ENCODE measurements around the gene PLEKHG4.

Gene PLEKHG4

DNA sequence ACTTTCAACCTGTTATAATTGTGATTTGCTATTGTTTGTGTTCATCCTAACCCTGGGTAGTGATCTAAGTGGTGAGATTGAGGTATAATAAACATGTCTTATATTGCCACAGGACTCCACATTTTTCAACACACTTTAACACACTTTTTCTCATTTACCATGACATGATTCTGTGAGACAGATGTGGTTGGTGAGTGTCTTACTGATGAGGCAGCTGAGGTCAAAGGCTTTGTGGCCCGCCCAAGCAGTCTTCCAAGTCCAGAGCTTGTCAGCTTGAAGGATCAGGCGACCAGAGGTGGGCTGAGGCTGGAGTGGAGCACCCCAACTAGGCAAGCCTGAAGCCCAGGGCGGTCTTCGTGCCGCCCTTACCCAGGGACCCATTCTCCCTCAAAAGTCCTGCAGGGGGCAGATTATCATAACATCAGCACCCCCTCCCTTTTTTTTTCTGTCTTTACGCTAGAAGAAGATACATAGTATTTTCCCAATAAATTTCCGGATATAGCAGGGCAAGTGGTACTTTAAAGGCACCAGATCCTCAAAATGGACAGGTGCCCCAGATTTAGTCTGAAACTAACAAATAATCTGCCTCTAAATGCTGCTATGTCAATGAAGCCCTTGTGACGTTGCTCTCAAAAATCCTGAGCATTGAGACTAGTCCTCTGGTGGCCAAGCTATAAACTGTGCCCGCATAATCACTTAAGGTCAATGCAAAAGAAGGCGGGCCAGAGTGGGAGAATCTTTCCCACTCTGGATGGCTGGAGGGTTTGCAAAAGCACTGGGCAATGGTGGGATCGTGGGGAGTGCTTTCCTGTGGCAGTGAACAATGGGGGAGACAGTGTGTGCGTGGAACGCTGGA lies 26.1 kb downstream of the PLEKHG4 start:
- H3K9me3 ChIP-seq (ENCODE audit: control insufficient read depth, low read length), result no peaks in the 10 kb centered on the region
- H3K4me1 ChIP-seq (ENCODE audit: control insufficient read depth, insufficient read depth, low read length), result no peaks in the 10 kb centered on the region
- H3K4me3 ChIP-seq (ENCODE audit: low read length), result no peak overlapping the region
- H3K36me3 ChIP-seq (ENCODE audit: control insufficient read depth, insufficient read depth, low read length), result no peaks in the 10 kb centered on the region
- H3K27me3 ChIP-seq (ENCODE audit: control insufficient read depth, insufficient read depth, low read length), result no peaks in the 10 kb centered on the region
- no peak overlapping the region for H3K9ac ChIP-seq (ENCODE audit: low read length)

GRCh38 chr16:67310561-67310960 lies 31.2 kb downstream of the PLEKHG4 start:
- Histone ChIP-seq H3K4me3 (ENCODE audit: low read length) (no peak overlapping the region), H3K27me3 (ENCODE audit: control insufficient read depth, insufficient read depth, low read length) (no peaks in the 10 kb centered on the region), H3K9ac (ENCODE audit: low read length) (no peak overlapping the region)

GRCh38 chr16:67311607-67312488 lies 32.5 kb downstream of the PLEKHG4 start:
- no peaks in the 10 kb centered on the region for H3K9me3 ChIP-seq (ENCODE audit: control insufficient read depth, low read length)
- no peak overlapping the region for H3K4me3 ChIP-seq (ENCODE audit: low read length)
- no peak overlapping the region for H3K9ac ChIP-seq (ENCODE audit: low read length)
- no peaks in the 10 kb centered on the region for H3K27me3 ChIP-seq (ENCODE audit: control insufficient read depth, insufficient read depth, low read length)
- no peaks in the 10 kb centered on the region for H3K4me1 ChIP-seq (ENCODE audit: control insufficient read depth, insufficient read depth, low read length)
- H3K36me3 ChIP-seq (ENCODE audit: control insufficient read depth, insufficient read depth, low read length), result no peaks in the 10 kb centered on the region

More at GRCh38 chr16:67310561-67310960, 31.2 kb downstream of the PLEKHG4 start:
- Histone ChIP-seq H3K4me1 (ENCODE audit: control insufficient read depth, insufficient read depth, low read length) (no peaks in the 10 kb centered on the region), H3K9me3 (ENCODE audit: control insufficient read depth, low read length) (no peaks in the 10 kb centered on the region), H3K36me3 (ENCODE audit: control insufficient read depth, insufficient read depth, low read length) (no peaks in the 10 kb centered on the region)

DNA sequence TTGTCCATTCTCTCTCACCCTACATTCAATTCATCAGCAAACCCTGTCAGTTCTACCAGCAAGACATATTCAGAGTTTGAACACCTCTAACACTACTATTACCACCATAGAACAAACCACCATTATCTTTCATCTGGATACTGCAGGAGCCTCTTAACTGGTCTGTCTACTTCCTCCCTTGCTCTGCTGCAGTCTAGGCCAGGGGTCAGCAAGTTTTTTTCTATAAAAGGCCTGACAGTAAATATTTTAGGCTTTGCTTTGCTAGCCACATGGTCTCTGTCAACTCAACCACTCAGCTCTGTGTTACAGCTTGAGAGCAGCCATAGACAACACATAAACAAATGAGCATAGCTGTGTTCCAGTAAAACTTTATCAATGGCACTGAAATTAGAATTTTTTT lies 33.4 kb downstream of the PLEKHG4 start:
- Histone ChIP-seq H3K27me3 (ENCODE audit: control insufficient read depth, insufficient read depth, low read length) (no peaks in the 10 kb centered on the region), H3K4me1 (ENCODE audit: control insufficient read depth, insufficient read depth, low read length) (no peaks in the 10 kb centered on the region), H3K4me3 (ENCODE audit: low read length) (no peak overlapping the region), H3K9ac (ENCODE audit: low read length) (no peak overlapping the region), H3K36me3 (ENCODE audit: control insufficient read depth, insufficient read depth, low read length) (no peaks in the 10 kb centered on the region), H3K9me3 (ENCODE audit: control insufficient read depth, low read length) (no peaks in the 10 kb centered on the region)

- no peaks in the 10 kb centered on the region for H3K9me3 ChIP-seq (ENCODE audit: control insufficient read depth, low read length)
- H3K27me3 ChIP-seq (ENCODE audit: control insufficient read depth, insufficient read depth, low read length), result no peaks in the 10 kb centered on the region
- H3K9ac ChIP-seq (ENCODE audit: low read length), result no peak overlapping the region
- no peaks in the 10 kb centered on the region for H3K36me3 ChIP-seq (ENCODE audit: control insufficient read depth, insufficient read depth, low read length)
- H3K4me1 ChIP-seq (ENCODE audit: control insufficient read depth, insufficient read depth, low read length), result no peaks in the 10 kb centered on the region
- no peak overlapping the region for H3K4me3 ChIP-seq (ENCODE audit: low read length)
These were observed 38.5 kb downstream of the PLEKHG4 start for GRCh38 chr16:67317853-67318252.

- H3K27me3 ChIP-seq (ENCODE audit: control insufficient read depth, insufficient read depth, low read length), result no peaks in the 10 kb centered on the region
- no peaks in the 10 kb centered on the region for H3K9me3 ChIP-seq (ENCODE audit: control insufficient read depth, low read length)
- peak overlapping the region; percentile 43 for H3K4me3 ChIP-seq (ENCODE audit: low read length)
- peaks cover 5% of the 10 kb centered on the region for H3K4me1 ChIP-seq (ENCODE audit: control insufficient read depth, insufficient read depth, low read length)
- peak overlapping the region; percentile 63 for H3K9ac ChIP-seq (ENCODE audit: low read length)
- H3K36me3 ChIP-seq (ENCODE audit: control insufficient read depth, insufficient read depth, low read length), result no peaks in the 10 kb centered on the region
These were observed 46.8 kb downstream of the PLEKHG4 start for GRCh38 chr16:67326115-67326471.

GRCh38 chr16:67326472-67327309 lies 47.4 kb downstream of the PLEKHG4 start, which contains the start of the genes KCTD19 and LRRC36:
KCTD19 (minus strand) TSS chr16:67326741; CDS start chr16:67326707, 34 bp downstream.
LRRC36 (plus strand) TSS chr16:67326815; CDS start chr16:67326863, 48 bp downstream.
- Histone ChIP-seq H3K9ac (ENCODE audit: low read length) (peak within 1 kb of the TSS; percentile 63), H3K27me3 (ENCODE audit: control insufficient read depth, insufficient read depth, low read length) (no peaks in the 10 kb centered on the region)

DNA sequence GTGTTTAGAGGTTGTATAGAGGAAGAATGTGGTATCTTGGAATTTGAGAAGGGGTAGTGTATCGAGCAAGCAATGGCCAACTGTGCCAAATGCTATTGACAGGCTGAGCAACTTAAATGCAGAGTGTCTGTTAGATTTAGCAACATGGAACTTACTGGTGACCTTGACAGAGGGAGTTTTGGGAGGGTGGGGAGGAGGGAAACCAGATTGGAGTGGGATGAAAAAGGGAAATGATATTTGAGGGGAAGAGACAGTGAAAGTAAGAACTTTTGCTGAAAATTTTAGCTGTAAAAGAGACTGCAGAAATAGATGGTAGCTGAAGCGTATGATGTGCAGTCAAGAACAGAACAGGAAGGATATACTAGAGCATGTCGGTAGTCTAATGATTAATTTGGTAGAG lies 48.4 kb downstream of the PLEKHG4 start:
- H3K36me3 ChIP-seq (ENCODE audit: control insufficient read depth, insufficient read depth, low read length), result no peaks in the 10 kb centered on the region
- H3K9me3 ChIP-seq (ENCODE audit: control insufficient read depth, low read length), result no peaks in the 10 kb centered on the region
- no peaks in the 10 kb centered on the region for H3K27me3 ChIP-seq (ENCODE audit: control insufficient read depth, insufficient read depth, low read length)
- no peak overlapping the region for H3K4me3 ChIP-seq (ENCODE audit: low read length)
- peaks cover 5% of the 10 kb centered on the region for H3K4me1 ChIP-seq (ENCODE audit: control insufficient read depth, insufficient read depth, low read length)
- no peak overlapping the region for H3K9ac ChIP-seq (ENCODE audit: low read length)

More at GRCh38 chr16:67326472-67327309, 47.4 kb downstream of the PLEKHG4 start, which contains the start of the genes KCTD19 and LRRC36:
- Histone ChIP-seq H3K4me3 (ENCODE audit: low read length) (peak within 1 kb of the TSS; percentile 43), H3K4me1 (ENCODE audit: control insufficient read depth, insufficient read depth, low read length) (peaks cover 5% of the 10 kb centered on the region), H3K9me3 (ENCODE audit: control insufficient read depth, low read length) (no peaks in the 10 kb centered on the region), H3K36me3 (ENCODE audit: control insufficient read depth, insufficient read depth, low read length) (no peaks in the 10 kb centered on the region)

DNA sequence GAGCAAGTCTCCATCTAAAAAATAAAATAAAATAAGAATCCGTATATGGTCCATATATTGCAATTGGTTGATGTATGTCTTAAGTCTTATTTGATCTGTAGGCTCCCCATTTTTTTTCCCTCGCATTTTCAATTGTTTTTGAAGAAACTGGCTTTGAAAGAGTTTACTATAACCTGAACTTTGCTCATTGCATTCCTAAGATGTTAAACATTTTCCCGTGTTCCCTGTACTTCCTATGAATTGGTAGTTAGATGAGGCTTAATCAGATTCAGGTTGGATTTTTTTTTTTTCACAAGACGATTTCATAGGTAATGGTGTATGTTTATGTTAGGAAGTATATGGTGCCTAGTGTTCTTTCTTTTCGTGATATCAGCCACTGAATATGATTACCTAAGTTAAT lies 50.6 kb downstream of the PLEKHG4 start:
- H3K9ac ChIP-seq (ENCODE audit: low read length), result no peak overlapping the region
- H3K9me3 ChIP-seq (ENCODE audit: control insufficient read depth, low read length), result no peaks in the 10 kb centered on the region
- H3K4me3 ChIP-seq (ENCODE audit: low read length), result no peak overlapping the region
- H3K27me3 ChIP-seq (ENCODE audit: control insufficient read depth, insufficient read depth, low read length), result no peaks in the 10 kb centered on the region
- no peaks in the 10 kb centered on the region for H3K36me3 ChIP-seq (ENCODE audit: control insufficient read depth, insufficient read depth, low read length)
- H3K4me1 ChIP-seq (ENCODE audit: control insufficient read depth, insufficient read depth, low read length), result peaks cover 5% of the 10 kb centered on the region

DNA sequence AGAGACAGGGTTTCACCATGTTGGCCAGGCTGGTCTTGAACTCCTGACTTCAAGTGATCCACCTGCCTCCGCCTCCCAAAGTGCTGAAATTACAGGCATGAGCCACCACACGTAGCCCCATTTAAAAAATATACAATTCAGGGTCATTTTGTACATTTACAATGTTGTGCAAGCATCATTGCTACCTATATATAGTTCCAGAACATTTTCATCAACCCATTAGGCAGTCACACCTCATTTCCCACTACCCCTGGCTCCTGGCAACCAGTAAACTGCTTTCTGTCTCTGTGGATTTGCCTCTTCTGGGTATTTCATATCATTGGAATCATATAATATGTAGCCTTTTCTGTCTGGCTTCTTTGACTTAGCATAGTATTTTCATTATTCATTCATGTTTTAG lies 54.0 kb downstream of the PLEKHG4 start:
- Histone ChIP-seq H3K9me3 (ENCODE audit: control insufficient read depth, low read length) (no peaks in the 10 kb centered on the region), H3K4me3 (ENCODE audit: low read length) (no peak overlapping the region), H3K4me1 (ENCODE audit: control insufficient read depth, insufficient read depth, low read length) (no peaks in the 10 kb centered on the region), H3K27me3 (ENCODE audit: control insufficient read depth, insufficient read depth, low read length) (no peaks in the 10 kb centered on the region), H3K9ac (ENCODE audit: low read length) (no peak overlapping the region), H3K36me3 (ENCODE audit: control insufficient read depth, insufficient read depth, low read length) (no peaks in the 10 kb centered on the region)

- H3K4me3 ChIP-seq (ENCODE audit: low read length), result no peak overlapping the region
- no peaks in the 10 kb centered on the region for H3K36me3 ChIP-seq (ENCODE audit: control insufficient read depth, insufficient read depth, low read length)
- no peaks in the 10 kb centered on the region for H3K9me3 ChIP-seq (ENCODE audit: control insufficient read depth, low read length)
- H3K4me1 ChIP-seq (ENCODE audit: control insufficient read depth, insufficient read depth, low read length), result no peaks in the 10 kb centered on the region
- H3K9ac ChIP-seq (ENCODE audit: low read length), result no peak overlapping the region
- H3K27me3 ChIP-seq (ENCODE audit: control insufficient read depth, insufficient read depth, low read length), result no peaks in the 10 kb centered on the region
These were observed 56.8 kb downstream of the PLEKHG4 start for GRCh38 chr16:67336116-67336515.

Data from mucosa of stomach (tissue), 1 donor.